HG03457 (cell line): ENCODE results near the gene ADAMTSL3.
"Not testable (repeated sequence)": the region's sequence is repeated elsewhere in the genome, so short reads cannot be mapped to it uniquely, and the experiment has no call there.

ENCODE experiments used
- ATAC-seq: cut with Tn5 transposase; IDR thresholded peaks from one replicate; pipeline ENCODE4 v1.9.1; 2021; ENCODE audit warnings: moderate number of reproducible peaks; ENCODE audit not compliant: unreplicated experiment

The ADAMTSL3 gene

GRCh38 chr15:83697716-83698115 is 43.8 kb downstream of the ADAMTSL3 start:
- ATAC-seq: no peak

- ATAC-seq: no peak
Observed at GRCh38 chr15:83698294-83698693, 44.4 kb downstream of the ADAMTSL3 start.

- no peak for ATAC-seq
Observed at GRCh38 chr15:83699028-83699427, 45.1 kb downstream of the ADAMTSL3 start.

GRCh38 chr15:83700082-83700481 is 46.2 kb downstream of the ADAMTSL3 start:
- no peak for ATAC-seq

- ATAC-seq: not testable (repeated sequence)
Observed at GRCh38 chr15:83702314-83702713, 48.4 kb downstream of the ADAMTSL3 start.

- no peak for ATAC-seq
Observed at GRCh38 chr15:83708328-83708727, 54.4 kb downstream of the ADAMTSL3 start.

GRCh38 chr15:83709241-83709640 is 55.3 kb downstream of the ADAMTSL3 start:
- no peak for ATAC-seq

GRCh38 chr15:83709811-83710210 is 55.9 kb downstream of the ADAMTSL3 start:
- ATAC-seq: no peak

- no peak for ATAC-seq
Observed at GRCh38 chr15:83710452-83710851, 56.5 kb downstream of the ADAMTSL3 start.

GRCh38 chr15:83711236-83711635 is 57.3 kb downstream of the ADAMTSL3 start:
- ATAC-seq: no peak

- no peak for ATAC-seq
Observed at GRCh38 chr15:83713242-83713641, 59.3 kb downstream of the ADAMTSL3 start.

- ATAC-seq: no peak
Observed at GRCh38 chr15:83714939-83715628, 61.2 kb downstream of the ADAMTSL3 start.

- no peak for ATAC-seq
Observed at GRCh38 chr15:83716605-83717004, 62.7 kb downstream of the ADAMTSL3 start.

- no peak for ATAC-seq
Observed at GRCh38 chr15:83717010-83717409, 63.1 kb downstream of the ADAMTSL3 start.

- no peak for ATAC-seq
Observed at GRCh38 chr15:83720468-83720867, 66.5 kb downstream of the ADAMTSL3 start.

GRCh38 chr15:83721031-83721430 is 67.1 kb downstream of the ADAMTSL3 start:
- no peak for ATAC-seq

- no peak for ATAC-seq
Observed at GRCh38 chr15:83721981-83722380, 68.1 kb downstream of the ADAMTSL3 start.

- ATAC-seq: no peak
Observed at GRCh38 chr15:83723216-83723615, 69.3 kb downstream of the ADAMTSL3 start.

GRCh38 chr15:83732196-83732595 is 78.3 kb downstream of the ADAMTSL3 start:
- no peak for ATAC-seq

- no peak for ATAC-seq
Observed at GRCh38 chr15:83732770-83733169, 78.8 kb downstream of the ADAMTSL3 start.

GRCh38 chr15:83733206-83733605 is 79.3 kb downstream of the ADAMTSL3 start:
- ATAC-seq: no peak

GRCh38 chr15:83733691-83734090 is 79.8 kb downstream of the ADAMTSL3 start:
- ATAC-seq: no peak

GRCh38 chr15:83734487-83734886 is 80.6 kb downstream of the ADAMTSL3 start:
- no peak for ATAC-seq
